OCI-LY3 (cell line): ENCODE measurements around the gene RAD51B.
A peak's percentile ranks its signal among the peaks of the same experiment; 100 is the strongest.

Experiments
- H2AFZ ChIP-seq: fragments of 200-600, 300-600 bp; shearing (Covaris generic); 2 replicates; pipeline ENCODE4 v1.6.0; 2014; ENCODE audit warnings: antibody characterized with exemption, low read depth, low read length
- H3K27ac ChIP-seq: fragments of 200-600, 300-600 bp; sonication (generic); 2 replicates; pipeline ENCODE4 v1.5.1; 2014; ENCODE audit warnings: mild to moderate bottlenecking, low read length, moderate library complexity, mixed read lengths
- H3K27me3 ChIP-seq: fragments of 200-600, 300-600 bp; sonication (generic); 2 replicates; pipeline ENCODE4 v1.6.1; 2014; ENCODE audit warnings: low read depth, low read length, mixed read lengths
- H3K36me3 ChIP-seq: fragments of 200-600, 300-600 bp; sonication (generic); replicated peaks from 2 replicates; pipeline ENCODE3; 2014; ENCODE audit warnings: low read depth, low read length, mixed read lengths
- H3K4me1 ChIP-seq: fragments of 300-600, 200-600 bp; sonication (generic); 2 replicates; pipeline ENCODE4 v1.6.1; 2014; ENCODE audit warnings: low read length, mixed read lengths
- H3K4me2 ChIP-seq: fragments of 200-600, 300-600 bp; sonication (generic); 2 replicates; pipeline ENCODE4 v1.6.1; 2014; ENCODE audit warnings: low read length, mixed read lengths
- H3K4me3 ChIP-seq: fragments of 300-600, 200-600 bp; sonication (generic); 2 replicates; pipeline ENCODE4 v1.5.1; 2014; ENCODE audit warnings: antibody characterized with exemption, mild to moderate bottlenecking, low read length, moderate library complexity
- H3K79me2 ChIP-seq: fragments of 300-600, 200-600 bp; shearing (Covaris generic); 2 replicates; pipeline ENCODE4 v1.6.1; 2014; ENCODE audit warnings: mild to moderate bottlenecking, low read length, mixed read lengths
- H3K9ac ChIP-seq: fragments of 300-600, 200-600 bp; shearing (Covaris generic); 2 replicates; pipeline ENCODE4 v1.6.0; 2014; ENCODE audit warnings: mild to moderate bottlenecking, low read length, moderate library complexity
- H3K9me3 ChIP-seq: fragments of 200-600, 300-600 bp; shearing (Covaris generic); 2 replicates; pipeline ENCODE4 v1.6.1; 2014; ENCODE audit warnings: low read length, mixed read lengths; ENCODE audit not compliant: insufficient read depth
- H4K20me1 ChIP-seq: fragments of 200-600, 300-600 bp; sonication (generic); 2 replicates; pipeline ENCODE4 v1.6.1; 2016; ENCODE audit warnings: low read length, mixed read lengths; ENCODE audit not compliant: insufficient read depth
- EZH2phosphoT487 ChIP-seq: fragments of 200-600 bp; shearing (Covaris generic); IDR thresholded peaks from 2 replicates; pipeline ENCODE4 v1.6.1; 2018; ENCODE audit warnings: antibody characterized with exemption, mixed run types, low read depth
- TF ChIP-seq, protein P1 (sequence below): fragments of 200-600, 300-600 bp; sonication (generic); IDR thresholded peaks from 2 replicates; pipeline ENCODE4 v1.5.1; 2014; ENCODE audit warnings: antibody characterized with exemption, low read length, low read depth

Gene RAD51B

DNA sequence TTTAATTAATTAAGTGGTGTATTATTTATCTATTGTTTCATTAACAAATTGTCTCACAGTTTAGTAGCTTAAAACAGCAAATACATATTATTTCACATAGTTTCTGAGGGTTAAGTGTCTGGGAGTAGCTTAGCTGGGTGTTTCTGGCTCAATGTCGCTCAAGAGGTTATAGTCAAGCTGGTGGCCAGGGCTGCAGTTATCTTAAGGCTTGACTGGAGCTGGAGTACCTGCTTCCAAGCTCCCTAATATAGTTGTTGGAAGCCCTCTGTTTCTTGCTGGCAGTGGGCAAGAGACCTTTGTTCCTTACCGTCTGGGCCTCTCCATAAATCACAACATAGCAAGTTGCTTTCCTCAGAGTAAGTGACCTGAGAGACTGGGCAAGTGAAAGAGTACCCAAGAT is 66.6 kb downstream of the RAD51B start:
- no peaks in the 10 kb centered on the region for H3K27me3 ChIP-seq
- no peaks in the 10 kb centered on the region for H4K20me1 ChIP-seq
- no peak overlapping the region for H3K4me3 ChIP-seq
- no peaks in the 10 kb centered on the region for H3K36me3 ChIP-seq
- no peak overlapping the region for H2AFZ ChIP-seq
- no peak overlapping the region for H3K27ac ChIP-seq
- no peak overlapping the region for H3K9ac ChIP-seq
- H3K9me3 ChIP-seq = no peaks in the 10 kb centered on the region
- no peak overlapping the region for H3K4me2 ChIP-seq
- TF ChIP-seq EZH2phosphoT487 = no peak
- TF ChIP-seq, protein P1, sequence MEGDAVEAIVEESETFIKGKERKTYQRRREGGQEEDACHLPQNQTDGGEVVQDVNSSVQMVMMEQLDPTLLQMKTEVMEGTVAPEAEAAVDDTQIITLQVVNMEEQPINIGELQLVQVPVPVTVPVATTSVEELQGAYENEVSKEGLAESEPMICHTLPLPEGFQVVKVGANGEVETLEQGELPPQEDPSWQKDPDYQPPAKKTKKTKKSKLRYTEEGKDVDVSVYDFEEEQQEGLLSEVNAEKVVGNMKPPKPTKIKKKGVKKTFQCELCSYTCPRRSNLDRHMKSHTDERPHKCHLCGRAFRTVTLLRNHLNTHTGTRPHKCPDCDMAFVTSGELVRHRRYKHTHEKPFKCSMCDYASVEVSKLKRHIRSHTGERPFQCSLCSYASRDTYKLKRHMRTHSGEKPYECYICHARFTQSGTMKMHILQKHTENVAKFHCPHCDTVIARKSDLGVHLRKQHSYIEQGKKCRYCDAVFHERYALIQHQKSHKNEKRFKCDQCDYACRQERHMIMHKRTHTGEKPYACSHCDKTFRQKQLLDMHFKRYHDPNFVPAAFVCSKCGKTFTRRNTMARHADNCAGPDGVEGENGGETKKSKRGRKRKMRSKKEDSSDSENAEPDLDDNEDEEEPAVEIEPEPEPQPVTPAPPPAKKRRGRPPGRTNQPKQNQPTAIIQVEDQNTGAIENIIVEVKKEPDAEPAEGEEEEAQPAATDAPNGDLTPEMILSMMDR = no peak
- H3K4me1 ChIP-seq = peaks cover 18% of the 10 kb centered on the region
- H3K79me2 ChIP-seq = no peaks in the 10 kb centered on the region

DNA sequence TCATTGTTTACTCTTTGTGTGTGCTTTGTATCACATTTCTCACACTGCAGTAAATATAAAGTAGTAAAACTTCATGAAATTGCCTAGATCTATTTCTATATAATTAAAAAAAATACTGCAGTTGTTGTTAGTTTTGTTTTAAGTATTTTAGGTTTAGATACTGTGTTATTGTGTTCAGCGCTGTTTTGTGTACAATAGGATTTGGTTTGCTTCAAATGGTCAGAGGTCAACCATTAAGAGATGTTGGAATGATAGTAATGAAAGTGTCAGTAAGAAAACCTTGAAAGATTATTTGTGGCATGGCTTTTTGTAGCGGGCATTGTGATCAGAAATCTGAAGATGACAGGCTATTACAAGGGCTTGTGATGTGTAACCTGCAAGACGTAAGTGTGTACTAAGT is 67.9 kb downstream of the RAD51B start:
- Histone ChIP-seq H3K27me3 (no peaks in the 10 kb centered on the region), H3K4me1 (peaks cover 12% of the 10 kb centered on the region), H3K79me2 (no peaks in the 10 kb centered on the region), H3K36me3 (no peaks in the 10 kb centered on the region), H2AFZ (no peak overlapping the region), H3K9me3 (no peaks in the 10 kb centered on the region), H4K20me1 (no peaks in the 10 kb centered on the region), H3K27ac (no peak overlapping the region), H3K9ac (no peak overlapping the region), H3K4me2 (peak overlapping the region; percentile 46), H3K4me3 (no peak overlapping the region)
- TF ChIP-seq EZH2phosphoT487 = no peak
- TF ChIP-seq, protein P1 = no peak

DNA sequence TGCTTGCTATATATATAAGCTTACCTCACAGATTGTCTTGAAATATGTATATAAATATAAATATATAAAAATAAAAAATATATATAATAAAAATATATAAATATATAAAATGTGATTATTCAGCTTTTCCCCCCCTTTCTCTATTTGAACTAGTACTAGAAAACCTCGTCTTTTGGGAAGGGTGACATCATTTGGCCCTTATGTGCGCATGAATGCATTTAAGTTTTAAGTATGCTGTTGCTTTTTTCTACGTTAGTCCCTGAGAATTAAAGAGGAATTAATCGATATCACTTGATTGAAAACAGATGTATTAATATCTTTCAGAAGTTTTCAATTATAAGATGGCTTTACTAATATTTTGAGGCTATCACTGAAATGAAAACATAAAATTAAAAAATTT is 69.9 kb downstream of the RAD51B start:
- no peak overlapping the region for H3K4me2 ChIP-seq
- H3K27ac ChIP-seq = no peak overlapping the region
- no peak overlapping the region for H3K9ac ChIP-seq
- no peaks in the 10 kb centered on the region for H3K9me3 ChIP-seq
- H3K79me2 ChIP-seq = no peaks in the 10 kb centered on the region
- TF ChIP-seq, protein P1 = no peak
- TF ChIP-seq EZH2phosphoT487 = no peak
- no peaks in the 10 kb centered on the region for H4K20me1 ChIP-seq
- H2AFZ ChIP-seq = no peak overlapping the region
- peaks cover 12% of the 10 kb centered on the region for H3K4me1 ChIP-seq
- no peaks in the 10 kb centered on the region for H3K36me3 ChIP-seq
- no peak overlapping the region for H3K4me3 ChIP-seq
- H3K27me3 ChIP-seq = no peaks in the 10 kb centered on the region

DNA sequence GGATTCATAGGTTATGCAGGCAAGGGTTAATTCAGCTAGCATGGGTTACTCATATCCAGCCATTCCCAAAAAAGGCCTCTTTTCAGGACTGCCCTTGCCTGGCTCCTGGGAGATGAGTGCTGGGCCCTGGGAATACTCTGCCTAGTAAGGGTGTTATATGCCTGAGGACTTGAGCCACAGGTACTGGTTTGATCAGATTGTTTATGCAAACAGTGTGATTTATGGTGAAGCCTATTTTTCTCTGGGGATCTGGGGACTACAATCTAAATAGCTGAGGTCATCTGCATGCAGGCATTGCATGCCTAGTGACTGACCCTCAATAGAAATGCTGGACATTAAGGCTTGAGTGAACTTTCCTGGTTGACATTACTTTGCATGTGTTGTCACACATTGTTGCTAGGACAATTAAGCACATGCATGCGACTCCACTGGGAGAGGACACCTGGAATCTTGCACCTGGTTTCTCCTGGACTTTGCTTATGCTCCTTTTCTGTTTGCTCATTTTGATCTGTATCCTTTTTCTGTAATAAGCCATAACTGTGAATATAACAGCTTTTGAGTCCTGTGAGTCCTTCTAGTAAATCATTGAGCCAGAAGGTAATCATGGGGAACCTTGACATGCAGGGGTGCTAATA is 73.0 kb downstream of the RAD51B start:
- Histone ChIP-seq H2AFZ (no peak overlapping the region), H3K79me2 (no peaks in the 10 kb centered on the region), H3K9ac (no peak overlapping the region), H3K9me3 (no peaks in the 10 kb centered on the region), H3K27me3 (no peaks in the 10 kb centered on the region), H3K36me3 (no peaks in the 10 kb centered on the region), H3K4me3 (no peak overlapping the region), H3K27ac (no peak overlapping the region), H3K4me2 (no peak overlapping the region), H4K20me1 (no peaks in the 10 kb centered on the region), H3K4me1 (peaks cover 8% of the 10 kb centered on the region)
- TF ChIP-seq, protein P1 = no peak
- no peak for TF ChIP-seq EZH2phosphoT487
